ENCODE measurements around the gene NELFB.
"Not testable (repeated sequence)": the region's sequence is repeated elsewhere in the genome, so short reads cannot be mapped to it uniquely, and the experiment has no call there.

NELFB gene

GRCh38 chr9:137234758-137235423, 20.2 kb upstream of the NELFB start:
- no peak for DNase-seq (ENCODE audit: low read depth in 2 of 2)

DNA sequence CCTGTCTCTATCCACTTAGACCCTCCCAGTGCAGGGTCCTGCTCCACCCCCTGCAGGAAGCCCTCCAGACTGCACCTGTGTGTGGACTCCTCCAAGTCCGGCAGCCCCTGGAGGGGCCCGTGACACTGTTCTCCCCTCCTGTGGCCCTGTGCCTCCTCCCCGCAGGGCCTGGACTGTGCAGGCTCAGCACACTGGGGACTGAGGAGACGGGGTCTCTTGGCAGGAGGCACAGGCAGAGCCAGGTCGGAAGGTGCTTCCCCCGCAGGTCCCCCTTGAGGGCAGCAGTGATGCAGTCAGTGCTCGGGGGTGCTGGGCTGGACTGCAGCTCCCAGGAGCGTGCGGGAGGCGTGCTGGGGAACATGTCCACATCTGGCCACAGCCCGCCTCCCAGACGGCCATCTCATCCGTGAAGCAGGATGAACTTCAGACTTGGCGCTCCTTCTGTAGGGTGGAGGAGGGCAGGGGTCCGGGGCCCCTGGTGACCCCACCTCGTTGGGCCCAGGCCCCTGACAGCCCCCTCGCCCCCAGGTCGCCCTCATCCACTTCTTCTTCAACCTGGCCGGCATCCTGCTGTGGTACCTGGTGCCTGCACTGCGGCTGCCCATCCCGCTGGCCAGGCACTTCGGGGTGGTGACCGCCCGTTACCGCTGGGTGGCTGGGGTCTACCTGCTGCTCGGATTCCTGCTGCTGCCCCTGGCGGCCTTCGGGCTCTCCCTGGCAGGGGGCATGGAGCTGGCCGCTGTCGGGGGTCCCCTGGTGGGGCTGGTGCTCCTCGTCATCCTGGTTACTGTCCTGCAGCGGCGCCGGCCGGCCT, 19.5 kb upstream of the NELFB start:
- DNase-seq (ENCODE audit: low read depth in 2 of 2), result no peak

GRCh38 chr9:137236238-137236935, 18.7 kb upstream of the NELFB start:
- peak; percentile 92 to 94 for DNase-seq (ENCODE audit: low read depth in 2 of 2)

- DNase-seq (ENCODE audit: low read depth in 2 of 2), result no peak
Measured at GRCh38 chr9:137236936-137237421, 18.1 kb upstream of the NELFB start.

DNA sequence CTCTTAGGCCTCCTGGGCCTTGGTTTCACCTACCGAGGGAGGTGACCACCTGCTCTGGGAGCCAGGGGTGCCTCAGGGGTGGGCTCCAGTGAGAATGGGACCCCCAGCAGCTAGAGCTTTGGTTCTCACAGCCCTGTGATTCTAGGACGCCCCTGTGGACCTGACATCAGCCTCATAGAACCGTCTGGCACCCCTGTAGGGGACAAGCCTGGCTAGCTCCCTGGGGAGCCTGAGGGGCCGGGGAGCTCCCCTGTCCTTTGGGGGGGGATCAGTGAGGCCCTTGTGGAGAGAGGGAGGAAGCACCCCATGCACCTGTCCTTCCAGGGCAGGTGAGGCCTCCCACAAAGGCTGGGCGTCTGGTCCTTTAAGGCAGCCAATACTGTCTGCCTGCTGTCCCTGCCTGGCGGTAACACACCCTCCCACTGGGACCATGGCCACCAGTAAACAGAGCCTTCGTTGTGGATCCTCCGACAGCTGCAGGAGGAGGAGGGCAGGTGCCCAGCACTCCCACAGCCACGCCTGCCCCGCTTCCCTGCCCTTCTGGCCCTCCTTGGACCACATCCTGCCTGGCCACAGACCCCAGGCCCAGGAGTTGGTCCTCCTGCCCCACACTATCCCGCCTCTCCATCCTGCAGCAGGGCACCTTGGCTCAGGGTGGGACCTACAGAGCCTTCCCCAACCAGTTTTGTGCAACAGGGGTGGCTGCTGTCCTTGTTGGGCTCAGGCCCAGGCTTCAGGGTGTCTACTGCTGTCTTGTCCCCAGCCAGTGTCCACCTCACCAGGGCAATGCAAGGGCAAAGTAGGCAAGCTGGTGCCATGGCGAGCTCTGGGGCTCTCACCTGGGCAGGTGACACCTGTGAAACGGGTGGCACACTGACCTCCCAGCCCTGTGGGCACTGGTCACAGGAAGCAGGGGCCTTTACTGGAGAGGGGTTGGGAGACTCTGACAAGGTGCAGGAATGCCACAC, 17.1 kb upstream of the NELFB start:
- DNase-seq (ENCODE audit: low read depth in 2 of 2), result no peak

DNA sequence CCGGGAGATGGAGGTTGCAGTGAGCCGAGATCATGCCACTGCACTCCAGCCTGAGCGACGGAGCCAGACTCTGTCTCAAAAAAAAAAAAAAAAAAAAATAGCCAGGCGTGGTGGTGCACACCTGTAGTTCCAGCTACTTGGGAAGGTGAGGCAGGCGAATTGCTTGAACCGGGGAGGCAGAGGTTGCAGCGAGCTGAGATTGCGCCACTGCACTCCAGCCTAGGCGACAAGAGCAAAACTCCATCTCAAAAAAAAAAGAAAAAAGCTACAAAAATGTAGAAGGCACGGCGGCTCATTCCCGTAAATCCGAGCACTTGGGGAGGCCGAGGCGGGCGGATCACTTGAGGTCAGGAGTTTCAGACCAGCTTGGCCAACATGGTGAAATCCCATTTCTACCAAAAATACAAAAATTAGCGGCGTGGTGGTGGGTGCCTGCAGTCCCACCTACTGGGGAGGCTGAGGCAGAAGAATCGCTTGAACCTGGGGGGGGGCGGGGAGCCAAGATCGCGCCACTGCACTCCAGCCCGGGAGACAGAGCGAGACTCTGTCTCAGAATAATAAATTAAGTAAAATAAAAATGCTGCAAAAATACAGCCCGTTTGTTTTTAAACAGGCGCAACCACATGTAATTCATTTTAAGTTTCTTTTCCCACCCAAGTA, 15.5 kb upstream of the NELFB start:
- not testable (repeated sequence) for DNase-seq (ENCODE audit: low read depth in 2 of 2)

DNA sequence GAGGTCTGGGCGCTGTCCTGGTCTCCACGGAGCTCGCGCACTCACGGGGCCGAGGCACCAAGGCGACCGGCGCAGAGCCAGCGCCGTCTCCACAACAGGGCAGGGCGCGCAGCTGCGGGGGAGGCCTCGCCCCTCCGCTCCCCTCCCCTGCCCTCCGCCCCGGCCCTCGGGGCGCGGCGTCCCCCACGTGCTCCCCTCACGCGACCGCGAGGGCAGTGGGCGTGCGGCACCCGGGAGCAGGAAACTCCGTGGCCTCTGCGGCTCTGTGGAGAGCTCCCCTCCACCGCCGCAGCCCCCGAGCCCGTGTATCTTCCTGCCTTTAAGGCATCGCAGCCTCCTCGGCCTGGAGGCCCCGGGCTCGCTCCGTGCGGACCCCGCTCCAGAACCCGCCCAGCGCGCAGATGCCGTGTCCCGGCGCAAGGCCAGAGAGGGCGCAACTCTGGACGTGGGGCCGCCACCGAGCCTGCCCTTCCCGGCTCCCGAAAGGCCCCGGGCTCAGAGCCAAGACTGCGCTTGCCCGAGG, 14.7 kb upstream of the NELFB start:
- peak; percentile 61 to 63 for DNase-seq (ENCODE audit: low read depth in 2 of 2)

DNA sequence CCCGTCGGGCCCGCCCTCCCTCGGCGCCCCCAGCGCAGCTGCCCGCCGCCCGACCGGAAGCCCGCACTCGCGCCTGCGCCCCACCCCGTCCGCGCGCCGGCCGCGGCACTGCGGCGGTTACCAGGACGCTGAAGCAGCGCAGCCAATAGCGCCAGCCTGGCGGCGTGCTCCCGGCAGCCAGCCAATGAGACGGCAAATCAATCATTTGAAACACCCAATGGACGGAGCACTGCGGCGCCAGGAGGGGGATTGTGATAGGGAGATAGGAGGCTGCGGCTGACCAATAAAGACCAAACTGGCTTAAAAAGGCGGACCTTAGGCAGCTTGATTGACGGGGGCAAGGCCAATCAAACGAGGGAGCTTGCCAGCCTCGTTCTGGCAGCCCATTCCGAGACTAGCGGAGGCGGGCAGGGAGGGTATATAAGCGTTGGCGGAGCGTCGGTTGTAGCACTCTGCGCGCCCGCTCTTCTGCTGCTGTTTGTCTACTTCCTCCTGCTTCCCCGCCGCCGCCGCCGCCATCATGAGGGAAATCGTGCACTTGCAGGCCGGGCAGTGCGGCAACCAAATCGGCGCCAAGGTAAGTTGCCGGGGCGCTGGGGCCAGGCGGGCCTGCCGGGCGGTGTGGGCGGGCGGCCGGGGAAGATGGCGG, 14.2 kb upstream of the NELFB start, which contains the start of gene TUBB4B:
Gene TUBB4B, plus strand, starts transcription at position 447 of the 649 bp plus-strand sequence. Its CDS starts 74 bp downstream, at position 521.
- peak; percentile 89 to 96 for DNase-seq (ENCODE audit: low read depth in 2 of 2)

GRCh38 chr9:137241490-137242268, 13.4 kb upstream of the NELFB start:
- DNase-seq (ENCODE audit: low read depth in 2 of 2), result peak; percentile 65 to 69

GRCh38 chr9:137242269-137243203, 12.6 kb upstream of the NELFB start:
- DNase-seq (ENCODE audit: low read depth in 2 of 2), result no peak

DNA sequence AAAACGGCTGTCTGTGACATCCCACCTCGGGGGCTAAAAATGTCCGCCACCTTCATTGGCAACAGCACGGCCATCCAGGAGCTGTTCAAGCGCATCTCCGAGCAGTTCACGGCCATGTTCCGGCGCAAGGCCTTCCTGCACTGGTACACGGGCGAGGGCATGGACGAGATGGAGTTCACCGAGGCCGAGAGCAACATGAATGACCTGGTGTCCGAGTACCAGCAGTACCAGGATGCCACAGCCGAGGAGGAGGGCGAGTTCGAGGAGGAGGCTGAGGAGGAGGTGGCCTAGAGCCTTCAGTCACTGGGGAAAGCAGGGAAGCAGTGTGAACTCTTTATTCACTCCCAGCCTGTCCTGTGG, 11.9 kb upstream of the NELFB start:
- DNase-seq (ENCODE audit: low read depth in 2 of 2), result not testable (repeated sequence)

GRCh38 chr9:137243626-137244485, 11.3 kb upstream of the NELFB start:
- DNase-seq (ENCODE audit: low read depth in 2 of 2), result no peak

GRCh38 chr9:137244486-137245449, 10.4 kb upstream of the NELFB start:
- no peak for DNase-seq (ENCODE audit: low read depth in 2 of 2)

GRCh38 chr9:137245450-137246421, 9.4 kb upstream of the NELFB start:
- no peak for DNase-seq (ENCODE audit: low read depth in 2 of 2)
